Brain microvascular endothelial cell (primary cell): ENCODE results near the gene SCGB1A1.
A peak's percentile ranks its signal among the peaks of the same experiment; 100 is the strongest.

Experiments
- DNase-seq: peaks from one replicate; pipeline ENCODE4 v3.0.0-alpha.2; 2020
- H3K27ac ChIP-seq: fragments of 250-450 bp; sonication (Bioruptor Pico); 2 replicates; pipeline ENCODE4 v1.5.1; 2020; ENCODE audit warnings: mild to moderate bottlenecking, moderate library complexity
- H3K27me3 ChIP-seq: fragments of 250-450 bp; sonication (Bioruptor Pico); replicated peaks from 2 replicates; pipeline ENCODE4 v1.5.1; 2020; ENCODE audit warnings: mild to moderate bottlenecking
- H3K36me3 ChIP-seq: fragments of 250-450 bp; sonication (Bioruptor Pico); replicated peaks from 2 replicates; pipeline ENCODE4 v1.5.1; 2020; ENCODE audit warnings: mild to moderate bottlenecking
- H3K4me3 ChIP-seq: 2 replicates; pipeline ENCODE4 v1.5.1; 2011; ENCODE audit warnings: low read depth, mild to moderate bottlenecking, control low read depth, low read length, moderate library complexity
- CTCF ChIP-seq: IDR thresholded peaks from 2 replicates; pipeline ENCODE4 v1.5.1; 2011; ENCODE audit warnings: low read depth, mild to moderate bottlenecking, moderate library complexity, low read length, control low read depth, inconsistent platforms; ENCODE audit errors: missing control alignments
- in situ Hi-C: cut with HindIII; loops from 2 replicates; pipeline ENCODE4 v1.10.0; 2017; ENCODE audit warnings: low sequenced_read_pairs, low pct_ligation_motif_present

SCGB1A1 gene

DNA sequence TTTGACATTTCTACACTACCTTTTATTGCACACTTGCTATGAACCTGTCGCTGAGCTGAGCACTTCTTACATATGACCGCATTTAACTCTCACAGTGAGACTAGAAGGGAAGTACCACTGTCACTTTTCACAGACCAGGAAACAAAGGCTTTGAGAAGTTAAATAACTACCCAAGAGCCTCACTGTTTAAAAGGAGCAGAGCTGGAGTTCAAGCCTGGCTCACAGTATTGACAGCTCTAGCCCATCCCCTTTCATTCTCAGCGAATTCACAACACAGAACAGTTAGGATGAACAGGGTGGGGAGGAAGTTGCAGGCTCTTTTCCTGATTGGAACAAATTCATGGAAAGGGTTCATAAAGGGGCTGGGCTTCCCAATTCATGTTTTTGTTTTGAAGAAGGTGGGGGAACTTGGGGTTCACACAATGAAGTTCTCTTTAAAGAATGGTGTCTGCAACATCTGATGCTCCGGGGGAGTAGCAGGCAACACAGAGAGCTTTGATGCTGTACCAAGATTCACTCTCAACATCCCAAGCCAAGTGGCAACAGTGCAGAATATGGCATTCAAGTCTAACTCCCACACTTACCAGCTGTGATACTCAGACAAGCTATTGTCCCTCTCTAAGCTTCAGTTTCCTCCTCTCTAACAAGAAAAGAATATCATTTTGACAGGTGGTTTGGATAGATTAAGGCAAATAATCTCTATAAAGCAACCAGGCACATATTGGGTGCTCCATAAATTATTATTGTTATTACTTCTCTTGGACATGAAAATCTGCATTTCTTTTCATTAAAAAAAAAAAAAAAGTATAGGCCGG, 17.2 kb downstream of the SCGB1A1 start:
- DNase-seq, result no peak
- Histone ChIP-seq H3K27ac (no peak overlapping the region), H3K36me3 (no peaks in the 10 kb centered on the region), H3K27me3 (no peaks in the 10 kb centered on the region), H3K4me3 (no peak overlapping the region)
- in situ Hi-C loops, result no loop called here
- TF ChIP-seq CTCF, result no peak

GRCh38 chr11:62437616-62438015, 18.8 kb downstream of the SCGB1A1 start:
- no peak for DNase-seq
- Histone ChIP-seq H3K27me3 (no peaks in the 10 kb centered on the region), H3K36me3 (no peaks in the 10 kb centered on the region), H3K4me3 (no peak overlapping the region), H3K27ac (no peak overlapping the region)
- TF ChIP-seq CTCF, result no peak
- in situ Hi-C loops, result no loop called here

DNA sequence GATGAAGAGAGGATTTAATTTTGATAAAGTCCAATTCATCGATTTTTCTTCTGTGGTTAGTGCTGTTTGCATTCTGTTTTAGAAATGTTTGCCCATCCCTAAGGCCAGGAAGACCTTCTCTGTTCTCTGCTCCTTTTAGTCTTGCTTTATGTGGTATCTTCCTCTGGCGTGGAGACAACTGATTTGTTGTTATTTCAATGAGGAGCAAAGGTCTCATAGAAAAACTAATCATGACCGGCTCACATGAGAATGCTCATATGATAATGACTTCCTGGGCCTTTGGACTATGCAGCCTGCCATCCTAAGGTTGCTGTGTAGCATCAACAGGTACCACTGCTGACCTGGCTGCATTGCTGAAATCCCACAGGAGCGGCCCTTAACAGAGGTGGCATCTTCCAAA, 19.8 kb downstream of the SCGB1A1 start:
- H3K4me3 ChIP-seq, result no peak overlapping the region
- H3K27ac ChIP-seq, result no peak overlapping the region

DNA sequence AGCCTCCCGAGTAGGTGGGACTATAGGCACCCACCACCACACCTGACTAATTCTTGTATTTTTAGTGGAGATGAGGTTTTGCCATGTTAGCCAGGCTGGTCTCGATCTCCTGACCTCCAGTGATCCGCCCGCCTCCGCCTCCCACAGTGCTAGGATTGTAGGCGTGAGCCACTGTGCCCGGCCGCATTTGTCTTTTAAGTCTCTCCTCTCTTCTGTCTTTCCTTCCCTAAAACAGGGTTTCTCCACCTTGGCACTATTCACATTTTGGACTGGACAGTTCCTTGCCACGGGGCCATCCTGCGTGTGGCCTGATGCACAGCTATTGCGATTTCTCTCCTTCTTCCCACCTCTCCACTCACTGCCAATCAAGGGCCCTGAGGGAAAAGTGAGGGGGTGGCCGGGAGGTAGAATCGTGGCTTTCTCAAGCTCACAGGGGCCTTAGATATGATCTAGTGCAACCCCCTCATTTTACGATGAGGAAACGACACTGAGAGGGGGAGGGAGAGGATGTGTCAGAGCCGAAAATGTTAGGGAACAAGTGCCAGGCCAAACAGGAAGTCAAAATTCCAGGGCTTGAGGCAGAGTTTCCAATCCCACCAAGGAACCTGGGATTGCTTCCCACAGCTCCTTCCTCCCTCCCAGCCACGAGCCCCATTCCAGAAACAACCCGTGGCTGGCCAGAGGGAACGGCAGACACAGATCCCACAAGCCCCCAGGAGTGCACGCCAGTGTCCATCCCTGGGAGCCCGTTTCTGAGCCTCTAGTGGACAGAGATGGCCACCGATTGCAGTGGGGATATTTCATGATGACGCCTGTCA, 21.2 kb downstream of the SCGB1A1 start:
- H3K27ac ChIP-seq, result no peak overlapping the region
- no peaks in the 10 kb centered on the region for H3K27me3 ChIP-seq
- no peaks in the 10 kb centered on the region for H3K36me3 ChIP-seq
- TF ChIP-seq CTCF, result peak; percentile 34
- no peak for DNase-seq
- in situ Hi-C loops, result no loop called here
- no peak overlapping the region for H3K4me3 ChIP-seq

More for the DNA sequence above, 19.8 kb downstream of the SCGB1A1 start:
- H3K36me3 ChIP-seq, result no peaks in the 10 kb centered on the region
- in situ Hi-C loops, result no loop called here
- H3K27me3 ChIP-seq, result no peaks in the 10 kb centered on the region
- DNase-seq, result no peak
- no peak for TF ChIP-seq CTCF

DNA sequence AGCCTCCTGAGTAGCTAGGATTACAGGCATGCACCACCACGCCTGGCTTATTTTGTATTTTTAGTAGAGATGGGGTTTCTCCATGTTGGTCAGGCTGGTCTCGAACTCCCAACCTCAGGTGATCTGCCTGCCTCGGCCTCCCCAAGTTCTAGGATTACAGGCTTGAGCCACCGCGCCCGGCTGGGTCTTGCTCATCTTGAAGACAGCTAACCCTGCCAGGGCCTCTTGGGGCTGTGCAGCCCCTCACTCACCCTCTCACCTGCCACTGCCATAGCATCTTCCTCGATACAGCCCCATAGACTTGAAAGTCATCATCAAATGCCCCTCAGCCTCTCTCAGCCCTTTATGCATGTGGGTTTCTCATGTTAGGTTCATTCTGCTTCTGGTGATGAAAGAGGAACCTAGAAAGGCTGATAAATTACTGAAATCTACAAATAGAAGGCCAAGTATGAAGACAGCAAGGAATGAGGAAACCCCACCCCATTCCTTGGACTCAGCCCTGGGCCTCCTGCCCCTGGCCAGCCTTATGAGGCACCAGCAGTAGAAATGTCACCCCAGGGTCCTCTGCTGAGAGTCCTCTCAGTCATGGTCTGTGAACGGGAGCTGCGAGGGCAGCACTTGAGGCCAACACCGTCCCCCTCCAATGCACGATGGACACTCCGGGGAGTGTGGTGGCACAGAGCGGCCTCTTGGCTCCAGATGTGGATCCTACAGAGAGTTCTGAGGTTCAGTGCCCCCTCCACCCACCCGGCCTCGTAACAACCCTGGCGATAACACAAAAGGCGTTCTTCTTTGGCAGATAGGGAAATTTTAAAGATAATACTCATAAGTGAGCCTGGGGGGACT, 24.8 kb downstream of the SCGB1A1 start:
- Histone ChIP-seq H3K27ac (no peak overlapping the region), H3K4me3 (peak overlapping the region; percentile 47), H3K36me3 (no peaks in the 10 kb centered on the region), H3K27me3 (no peaks in the 10 kb centered on the region)
- TF ChIP-seq CTCF, result no peak
- no peak for DNase-seq
- in situ Hi-C loops, result no loop called here
